Endothelial cell of umbilical vein (primary cell): ENCODE measurements around the gene LSM14A. TPM values are rescaled to one million over a fixed set of nuclear protein-coding genes. Genes with fewer than 3 reads are reported as not detected.

Experiments
- BruUV-seq: library from RNA; stranded (reverse); fragments of 400-500 nt; replicated peaks from 2 replicates; lab custom pipeline; 2021; lab: Mats Ljungman, UMichigan
- CTCF ChIA-PET: fragments of 300-600, 350-600 bp; sonication (Branson Sonifier 250); formaldehyde crosslinking; loops from one replicate; lab custom pipeline; 2021; ENCODE audit warnings: antibody characterized with exemption, inconsistent platforms; lab: Charles Lee
- POLR2A ChIA-PET: fragments of 300-600, 350-600 bp; sonication (Branson Sonifier 250); formaldehyde crosslinking; loops from one replicate; lab custom pipeline; 2021; ENCODE audit warnings: antibody characterized with exemption, inconsistent platforms; lab: Charles Lee
- DNase-seq: peaks from one replicate; pipeline ENCODE4 v3.0.0-alpha.2; 2011; ENCODE audit warnings: low read depth, low spot score
- FAIRE-seq: peaks from 2 replicates; lab custom pipeline; 2011; peaks lifted over from hg19 to GRCh38; lab: Jason Lieb, UNC
- H2AFZ ChIP-seq: 2 replicates; pipeline ENCODE4 v1.6.0; 2012; ENCODE audit warnings: low read depth, low read length, control low read depth, inconsistent platforms
- H3K27ac ChIP-seq: 2 replicates; pipeline ENCODE4 v1.5.1; 2011; ENCODE audit warnings: low read depth, mild to moderate bottlenecking, control low read depth, low read length, moderate library complexity; ENCODE audit not compliant: insufficient read depth
- H3K27me3 ChIP-seq, 2 experiments: 2 replicates each; pipeline versions ENCODE4 v1.6.0 to v1.6.1; 2011; ENCODE audit warnings: low read length in 2 of 2, mixed read lengths in 1 of 2; ENCODE audit not compliant: control insufficient read depth in 2 of 2, insufficient read depth in 2 of 2
- H3K36me3 ChIP-seq, 2 experiments: 2 replicates in 1 of 2; 3 replicates in 1 of 2; pipeline ENCODE4 v1.5.1; 2011; ENCODE audit warnings: low read length in 2 of 2, mild to moderate bottlenecking in 1 of 2, moderate library complexity in 1 of 2; ENCODE audit not compliant: control insufficient read depth in 2 of 2, insufficient read depth in 2 of 2; ENCODE audit errors: extremely low read depth in 1 of 2
- H3K4me1 ChIP-seq: 3 replicates; pipeline ENCODE4 v1.5.1; 2011; ENCODE audit warnings: mild to moderate bottlenecking, low read length; ENCODE audit not compliant: control insufficient read depth, insufficient read depth; ENCODE audit errors: extremely low read depth
- H3K4me2 ChIP-seq: 2 replicates; pipeline ENCODE4 v1.6.1; 2011; ENCODE audit warnings: low read length, control low read depth, mixed read lengths; ENCODE audit not compliant: insufficient read depth
- H3K4me3 ChIP-seq, 3 experiments: fragments of 200-600 bp in 1 of 3; sonication (generic), shearing (Covaris generic) in 1 of 3; replicated peaks in 1 of 3; 2 replicates each; pipeline ENCODE4 v1.5.1; 2011 to 2016; ENCODE audit warnings: control low read depth in 3 of 3, low read length in 3 of 3, mild to moderate bottlenecking in 2 of 3, inconsistent platforms in 1 of 3, low read depth in 1 of 3, moderate library complexity in 1 of 3; ENCODE audit not compliant: insufficient read depth in 1 of 3
- H3K79me2 ChIP-seq: 2 replicates; pipeline ENCODE4 v1.6.0; 2012; ENCODE audit warnings: low read length, inconsistent platforms; ENCODE audit not compliant: control insufficient read depth, insufficient read depth
- H3K9ac ChIP-seq: replicated peaks from 2 replicates; pipeline ENCODE3; 2011; ENCODE audit warnings: low read length, control low read depth; ENCODE audit not compliant: insufficient read depth; ENCODE audit errors: extremely low read depth
- H3K9me1 ChIP-seq: replicated peaks from 3 replicates; pipeline ENCODE4 v1.6.0; 2011; ENCODE audit warnings: mild to moderate bottlenecking, low read length; ENCODE audit not compliant: control insufficient read depth, insufficient read depth; ENCODE audit errors: extremely low read depth
- H3K9me3 ChIP-seq: replicated peaks from 2 replicates; pipeline ENCODE4 v1.5.1; 2012; ENCODE audit warnings: low read length, inconsistent platforms; ENCODE audit not compliant: control insufficient read depth, insufficient read depth
- H4K20me1 ChIP-seq: replicated peaks from 2 replicates; pipeline ENCODE3; 2011; ENCODE audit warnings: mild to moderate bottlenecking, low read length; ENCODE audit not compliant: control insufficient read depth, insufficient read depth; ENCODE audit errors: extremely low read depth
- EZH2 ChIP-seq: IDR thresholded peaks from 2 replicates; pipeline ENCODE4 v1.6.1; 2012; ENCODE audit warnings: borderline replicate concordance, low read depth, mild to moderate bottlenecking, moderate library complexity, low read length, inconsistent platforms; ENCODE audit not compliant: severe bottlenecking
- JUN ChIP-seq: IDR thresholded peaks from 2 replicates; pipeline ENCODE4 v1.6.1; 2011; ENCODE audit warnings: borderline replicate concordance, low read depth; ENCODE audit not compliant: insufficient read length, insufficient read depth
- MYC ChIP-seq: IDR thresholded peaks from one replicate; pipeline ENCODE4 v1.6.1; 2011; ENCODE audit warnings: mild to moderate bottlenecking, low read depth, low read length
- POLR2A ChIP-seq: IDR thresholded peaks from 2 replicates; pipeline ENCODE4 v1.6.1; 2012; ENCODE audit warnings: low read depth, mild to moderate bottlenecking, control low read depth, low read length
- POLR2AphosphoS5 ChIP-seq: IDR thresholded peaks from 2 replicates; pipeline ENCODE4 v1.6.1; 2012; ENCODE audit warnings: low read depth, mild to moderate bottlenecking, control low read depth, low read length, moderate library complexity; ENCODE audit not compliant: insufficient read depth
- dilution Hi-C: fragments of 300-500 bp; cut with MboI; formaldehyde crosslinking; loops from one replicate; pipeline ENCODE4 v1.15.0; 2019; ENCODE audit warnings: low sequenced_read_pairs; ENCODE audit not compliant: extremely low pct_ligation_motif_present
- intact Hi-C: fragments of 100-400 bp; cut with micrococcal nuclease; formaldehyde crosslinking; loops from one replicate; pipeline ENCODE4 v1.10.0; 2022
- polyA plus RNA-seq, 4 experiments: library from polyadenylated mRNA; depleted of rRNA in 3 of 4; stranded (reverse) in 3 of 4; unstranded in 1 of 4; fragments of >200 nt; gene quantifications; 2 replicates each; pipeline versions ENCODE4 v1.2.1 to v1.2.3, GENCODE V29; 2011 to 2012; ENCODE audit warnings: missing spikeins in 1 of 4
- total RNA-seq: library from RNA; stranded (reverse); gene quantifications from 2 replicates; pipeline ENCODE4 v1.2.3, GENCODE V29; 2021
- TF ChIP-seq, protein P1 (sequence below): IDR thresholded peaks from 2 replicates; pipeline ENCODE4 v1.6.1; 2011; ENCODE audit not compliant: insufficient read depth, insufficient read length
- TF ChIP-seq, protein P2 (sequence below), 2 donors: IDR thresholded peaks; 1 replicate in 1 of 2; 2 replicates in 1 of 2; pipeline ENCODE4 v1.5.1; 2011; ENCODE audit warnings: low read length in 2 of 2, mild to moderate bottlenecking in 2 of 2, moderate library complexity in 2 of 2, control low read depth in 1 of 2, inconsistent platforms in 1 of 2, low read depth in 1 of 2; ENCODE audit not compliant: insufficient read depth in 1 of 2; ENCODE audit errors: extremely low read depth in 1 of 2

The LSM14A gene
- total and polyA plus RNA-seq, 2 donors (not counting 3 experiments of a cell fraction or from before 2014, with no cell fraction given), result 96.7 to 122 TPM

- dilution Hi-C loops (no loop called here), intact Hi-C loops (loop anchor here (1.0 kb wide), 2 partner anchors 116 to 126 kb away; no protein-coding TSS in a partner anchor)
- Histone ChIP-seq H3K4me1 (peaks cover 21% of the 10 kb centered on the region), H3K4me3 (no peak overlapping the region), H3K27me3 (no peaks in the 10 kb centered on the region), H3K27ac (no peak overlapping the region), H4K20me1 (no peaks in the 10 kb centered on the region), H2AFZ (no peak overlapping the region), H3K9ac (no peak overlapping the region), H3K9me1 (no peaks in the 10 kb centered on the region), H3K36me3 (peaks cover 23 to 34% of the 10 kb centered on the region in 2 experiments), H3K79me2 (peaks cover 30% of the 10 kb centered on the region), H3K9me3 (no peaks in the 10 kb centered on the region), H3K4me2 (no peak overlapping the region)
- POLR2A ChIA-PET, result no interaction called here
- peak; percentile 71 for DNase-seq
- CTCF ChIA-PET, result interaction anchor here (0.7 to 1.6 kb wide), 4 partner anchors 12 to 135 kb away, joined by 3 to 18 read pairs (median 3); no protein-coding TSS in a partner anchor
- TF ChIP-seq JUN (no peak), EZH2 (no peak), POLR2AphosphoS5 (no peak), MYC (no peak), POLR2A (no peak)
- TF ChIP-seq, protein P1, sequence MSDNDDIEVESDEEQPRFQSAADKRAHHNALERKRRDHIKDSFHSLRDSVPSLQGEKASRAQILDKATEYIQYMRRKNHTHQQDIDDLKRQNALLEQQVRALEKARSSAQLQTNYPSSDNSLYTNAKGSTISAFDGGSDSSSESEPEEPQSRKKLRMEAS, result no peak
- TF ChIP-seq, protein P2, sequence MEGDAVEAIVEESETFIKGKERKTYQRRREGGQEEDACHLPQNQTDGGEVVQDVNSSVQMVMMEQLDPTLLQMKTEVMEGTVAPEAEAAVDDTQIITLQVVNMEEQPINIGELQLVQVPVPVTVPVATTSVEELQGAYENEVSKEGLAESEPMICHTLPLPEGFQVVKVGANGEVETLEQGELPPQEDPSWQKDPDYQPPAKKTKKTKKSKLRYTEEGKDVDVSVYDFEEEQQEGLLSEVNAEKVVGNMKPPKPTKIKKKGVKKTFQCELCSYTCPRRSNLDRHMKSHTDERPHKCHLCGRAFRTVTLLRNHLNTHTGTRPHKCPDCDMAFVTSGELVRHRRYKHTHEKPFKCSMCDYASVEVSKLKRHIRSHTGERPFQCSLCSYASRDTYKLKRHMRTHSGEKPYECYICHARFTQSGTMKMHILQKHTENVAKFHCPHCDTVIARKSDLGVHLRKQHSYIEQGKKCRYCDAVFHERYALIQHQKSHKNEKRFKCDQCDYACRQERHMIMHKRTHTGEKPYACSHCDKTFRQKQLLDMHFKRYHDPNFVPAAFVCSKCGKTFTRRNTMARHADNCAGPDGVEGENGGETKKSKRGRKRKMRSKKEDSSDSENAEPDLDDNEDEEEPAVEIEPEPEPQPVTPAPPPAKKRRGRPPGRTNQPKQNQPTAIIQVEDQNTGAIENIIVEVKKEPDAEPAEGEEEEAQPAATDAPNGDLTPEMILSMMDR (IDR thresholded peaks at IDR 0.05; ENCODE audit: extremely low read depth in 1 of 2, insufficient read depth in 1 of 2, low read depth in 1 of 2, low read length in 2 of 2), result peak; percentile 72 to 76
- no TSS peak for BruUV-seq
- FAIRE-seq, result peak; percentile 58
These were observed 48.3 kb downstream of the LSM14A start for GRCh38 chr19:34220472-34221063.
